H1 (cell line): Measurements from ENCODE around the gene TNS1. TPM values are rescaled to one million over a fixed set of nuclear protein-coding genes. Genes with fewer than 3 reads are reported as not detected.

Experiments used
- CTCF ChIA-PET: fragments of 300-600 bp; sonication (Branson Sonifier 250); formaldehyde crosslinking; loops from one replicate; lab custom pipeline; 2021; ENCODE audit not compliant: partially characterized antibody; lab: Charles Lee
- POLR2A ChIA-PET: fragments of 300-600 bp; sonication (Branson Sonifier 250); formaldehyde crosslinking; loops from one replicate; lab custom pipeline; 2021; ENCODE audit warnings: inconsistent platforms; ENCODE audit not compliant: partially characterized antibody; lab: Charles Lee
- DNase-seq, 2 experiments: peaks; one replicate each; pipeline versions ENCODE4 v3.0.0 to v3.0.0-alpha.2; 2010 to 2022; ENCODE audit warnings: low spot score in 2 of 2, low read depth in 1 of 2, mixed read lengths in 1 of 2
- FAIRE-seq: peaks from 2 replicates; lab custom pipeline; 2011; peaks lifted over from hg19 to GRCh38; lab: Jason Lieb, UNC
- H2AFZ ChIP-seq: 2 replicates; pipeline ENCODE4 v1.8.1; 2012; ENCODE audit warnings: low read length, inconsistent platforms
- H2AK5ac ChIP-seq: 2 replicates; pipeline ENCODE4 v1.6.1; 2013; ENCODE audit warnings: low read depth, low read length
- H2BK120ac ChIP-seq: replicated peaks from 2 replicates; pipeline ENCODE3; 2013; ENCODE audit warnings: low read depth, low read length, inconsistent platforms
- H2BK12ac ChIP-seq: 2 replicates; pipeline ENCODE4 v1.6.1; 2013; ENCODE audit warnings: low read depth, low read length
- H2BK15ac ChIP-seq: 2 replicates; pipeline ENCODE4 v1.6.1; 2013; ENCODE audit warnings: low read length
- H2BK20ac ChIP-seq: 2 replicates; pipeline ENCODE4 v1.6.1; 2013; ENCODE audit warnings: low read length
- H2BK5ac ChIP-seq: 2 replicates; pipeline ENCODE4 v1.6.1; 2013; ENCODE audit warnings: low read depth, low read length
- H3K14ac ChIP-seq: 2 replicates; pipeline ENCODE4 v1.6.1; 2013; ENCODE audit warnings: inconsistent platforms; ENCODE audit not compliant: insufficient read length
- H3K18ac ChIP-seq: 2 replicates; pipeline ENCODE4 v1.6.1; 2013; ENCODE audit warnings: low read length; ENCODE audit errors: extremely low read depth
- H3K23ac ChIP-seq: 2 replicates; pipeline ENCODE4 v1.6.1; 2013; ENCODE audit warnings: inconsistent platforms; ENCODE audit not compliant: insufficient read length
- H3K23me2 ChIP-seq: 2 replicates; pipeline ENCODE4 v1.6.1; 2013; ENCODE audit warnings: low read depth, low read length
- H3K27ac ChIP-seq: 2 replicates; pipeline ENCODE4 v1.6.1; 2011; ENCODE audit warnings: low read depth, low read length, inconsistent platforms
- H3K27me3 ChIP-seq, 4 experiments: replicated peaks in 1 of 4; 1 replicate in 1 of 4; 2 replicates in 3 of 4; pipeline versions ENCODE4 v1.6.1 to v1.8.1; 2011 to 2013; ENCODE audit warnings: low read length in 3 of 4, mild to moderate bottlenecking in 3 of 4, inconsistent platforms in 2 of 4, mixed read lengths in 2 of 4, moderate library complexity in 1 of 4; ENCODE audit not compliant: control insufficient read depth in 3 of 4, insufficient read depth in 3 of 4; ENCODE audit errors: extremely low read depth in 1 of 4
- H3K36me3 ChIP-seq, 4 experiments: 2 replicates each; pipeline versions ENCODE4 v1.6.1 to v1.8.1; 2011 to 2013; ENCODE audit warnings: mild to moderate bottlenecking in 4 of 4, low read length in 3 of 4, moderate library complexity in 2 of 4, control low read depth in 1 of 4, inconsistent platforms in 1 of 4; ENCODE audit not compliant: insufficient read depth in 4 of 4, control insufficient read depth in 2 of 4
- H3K4ac ChIP-seq: replicated peaks from 2 replicates; pipeline ENCODE3; 2013; ENCODE audit warnings: low read length, low read depth, mixed read lengths, inconsistent platforms; ENCODE audit not compliant: insufficient read length
- H3K4me1 ChIP-seq, 4 experiments: replicated peaks in 1 of 4; 1 replicate in 1 of 4; 2 replicates in 3 of 4; pipeline versions ENCODE4 v1.6.1 to v1.8.1; 2011 to 2013; ENCODE audit warnings: low read length in 3 of 4, inconsistent platforms in 2 of 4, mixed read lengths in 1 of 4; ENCODE audit not compliant: insufficient read depth in 4 of 4, control insufficient read depth in 3 of 4
- H3K4me2 ChIP-seq, 2 experiments: 2 replicates each; pipeline versions ENCODE4 v1.6.1 to v1.8.1; 2011 to 2013; ENCODE audit warnings: low read depth in 2 of 2, low read length in 2 of 2, control low read depth in 1 of 2, inconsistent platforms in 1 of 2, mild to moderate bottlenecking in 1 of 2; ENCODE audit not compliant: insufficient read depth in 1 of 2
- H3K4me3 ChIP-seq, 4 experiments: fragments of 200-600, 300-600 bp in 1 of 4; sonication (generic), shearing (Covaris generic), sonication (Bioruptor Twin) in 1 of 4; 2 replicates each; pipeline versions ENCODE4 v1.5.1 to v1.8.1; 2011 to 2016; ENCODE audit warnings: low read length in 4 of 4, low read depth in 3 of 4, control low read depth in 2 of 4, inconsistent platforms in 2 of 4, mild to moderate bottlenecking in 2 of 4, mixed read lengths in 1 of 4, moderate library complexity in 1 of 4; ENCODE audit not compliant: insufficient read depth in 2 of 4; ENCODE audit errors: extremely low read depth in 1 of 4
- H3K56ac ChIP-seq: replicated peaks from 2 replicates; pipeline ENCODE3; 2013; ENCODE audit warnings: low read depth, mild to moderate bottlenecking, mixed read lengths, low read length, inconsistent platforms; ENCODE audit not compliant: insufficient read length
- H3K79me1 ChIP-seq: 2 replicates; pipeline ENCODE4 v1.6.1; 2013; ENCODE audit warnings: low read depth, low read length, control low read depth
- H3K79me2 ChIP-seq, 2 experiments: 2 replicates each; pipeline versions ENCODE4 v1.6.1 to v1.8.1; 2012 to 2013; ENCODE audit warnings: low read length in 2 of 2, mild to moderate bottlenecking in 2 of 2, inconsistent platforms in 1 of 2; ENCODE audit not compliant: insufficient read depth in 2 of 2, control insufficient read depth in 1 of 2
- H3K9ac ChIP-seq, 4 experiments: replicated peaks in 1 of 4; 1 replicate in 1 of 4; 2 replicates in 3 of 4; pipeline versions ENCODE4 v1.6.1 to v1.8.1; 2011 to 2013; ENCODE audit warnings: low read depth in 3 of 4, low read length in 3 of 4, control low read depth in 2 of 4, mild to moderate bottlenecking in 2 of 4, moderate library complexity in 2 of 4, inconsistent platforms in 1 of 4; ENCODE audit errors: extremely low read depth in 1 of 4
- H3K9me3 ChIP-seq, 2 experiments: 2 replicates each; pipeline versions ENCODE4 v1.6.1 to v1.8.1; 2012 to 2013; ENCODE audit warnings: mild to moderate bottlenecking in 2 of 2, moderate library complexity in 2 of 2, control low read depth in 1 of 2, inconsistent platforms in 1 of 2, low read depth in 1 of 2, low read length in 1 of 2, mixed read lengths in 1 of 2; ENCODE audit not compliant: insufficient read depth in 2 of 2
- H4K20me1 ChIP-seq, 2 experiments: replicated peaks in 1 of 2; 2 replicates each; pipeline versions ENCODE3 to v1.8.1; 2011 to 2013; ENCODE audit warnings: inconsistent platforms in 2 of 2, low read length in 2 of 2, mild to moderate bottlenecking in 1 of 2; ENCODE audit not compliant: insufficient read depth in 2 of 2, control insufficient read depth in 1 of 2
- H4K5ac ChIP-seq: 2 replicates; pipeline ENCODE4 v1.6.1; 2013; ENCODE audit warnings: low read length, low read depth, mixed read lengths, inconsistent platforms; ENCODE audit not compliant: insufficient read length
- H4K8ac ChIP-seq: 2 replicates; pipeline ENCODE4 v1.8.0; 2013; ENCODE audit warnings: mild to moderate bottlenecking, moderate library complexity, low read length, inconsistent platforms; ENCODE audit not compliant: insufficient read depth; ENCODE audit errors: extremely low read depth
- H4K91ac ChIP-seq: replicated peaks from 2 replicates; pipeline ENCODE3; 2013; ENCODE audit warnings: low read length, mixed read lengths, inconsistent platforms; ENCODE audit not compliant: insufficient read length
- ATF2 ChIP-seq: IDR thresholded peaks from 2 replicates; pipeline ENCODE4 v1.6.1; 2012; ENCODE audit warnings: low read length, inconsistent platforms
- EGR1 ChIP-seq: IDR thresholded peaks from 2 replicates; pipeline ENCODE4 v1.6.1; 2011; ENCODE audit warnings: low read depth, low read length, borderline replicate concordance
- GABPA ChIP-seq: IDR thresholded peaks from 2 replicates; pipeline ENCODE4 v1.6.1; 2011; ENCODE audit warnings: mild to moderate bottlenecking, low read length, moderate library complexity, borderline replicate concordance; ENCODE audit not compliant: insufficient read depth
- JUND ChIP-seq: IDR thresholded peaks from 2 replicates; pipeline ENCODE4 v1.6.1; 2011; ENCODE audit warnings: mild to moderate bottlenecking, improper control_type of control experiment, low read length
- NANOG ChIP-seq: IDR thresholded peaks from 2 replicates; pipeline ENCODE4 v1.6.1; 2011; ENCODE audit warnings: low read length, low read depth, mild to moderate bottlenecking, inconsistent platforms; ENCODE audit not compliant: insufficient read depth, poor library complexity, severe bottlenecking
- POLR2A ChIP-seq, 2 experiments: IDR thresholded peaks; 1 replicate in 1 of 2; 2 replicates in 1 of 2; pipeline ENCODE4 v1.6.1; 2011; ENCODE audit warnings: low read depth in 2 of 2, low read length in 2 of 2, mild to moderate bottlenecking in 2 of 2; ENCODE audit errors: control extremely low read depth in 1 of 2
- POU5F1 ChIP-seq: IDR thresholded peaks from 2 replicates; pipeline ENCODE4 v1.6.1; 2011; ENCODE audit warnings: low read depth, mild to moderate bottlenecking, low read length, moderate library complexity
- RFX5 ChIP-seq: IDR thresholded peaks from 2 replicates; pipeline ENCODE4 v1.6.1; 2011; ENCODE audit warnings: low read depth, low read length, improper control_type of control experiment, borderline replicate concordance
- SIN3A ChIP-seq, 2 experiments: IDR thresholded peaks in 1 of 2; conservative IDR thresholded peaks in 1 of 2; 2 replicates each; pipeline ENCODE4 v1.6.1; 2011 to 2012; ENCODE audit warnings: low read length in 2 of 2, improper control_type of control experiment in 1 of 2, low read depth in 1 of 2, mild to moderate bottlenecking in 1 of 2
- TBP ChIP-seq: IDR thresholded peaks from 2 replicates; pipeline ENCODE4 v1.6.1; 2011; ENCODE audit warnings: low read depth, low read length, improper control_type of control experiment
- USF2 ChIP-seq: IDR thresholded peaks from 2 replicates; pipeline ENCODE4 v1.6.1; 2011; ENCODE audit warnings: low read length, improper control_type of control experiment
- YY1 ChIP-seq: IDR thresholded peaks from 2 replicates; pipeline ENCODE4 v1.6.1; 2011; ENCODE audit warnings: low read depth, mild to moderate bottlenecking, low read length
- WGBS, 2 experiments: shearing (Covaris generic) in 1 of 2; methylation state at CpG; one replicate each; pipeline versions ENCODE4 v1.1.6 to v1.1.7; 2013 to 2015; ENCODE audit warnings: low lambda C conversion rate in 2 of 2, mixed read lengths in 2 of 2, inconsistent platforms in 1 of 2, low coverage in 1 of 2, missing lambda C conversion rate in 1 of 2; ENCODE audit not compliant: insufficient replicate concordance in 2 of 2, insufficient coverage in 1 of 2, insufficient read length in 1 of 2; ENCODE audit errors: extremely low coverage in 1 of 2, missing lambda C conversion rate in 1 of 2; 5-methylcytosine and 5-hydroxymethylcytosine counted together
- polyA plus RNA-seq, 7 experiments: library from polyadenylated mRNA; depleted of rRNA in 3 of 7; stranded (reverse) in 5 of 7; unstranded in 2 of 7; fragments of >200 nt in 5 of 7; fragments of 200-250 nt in 2 of 7; gene quantifications; 1 replicate in 5 of 7; 2 replicates in 1 of 7; 4 replicates in 1 of 7; pipeline versions ENCODE4 v1.2.1 to v1.2.3, GENCODE V29; 2011 to 2013; ENCODE audit warnings: missing spikeins in 2 of 7, mixed read lengths in 2 of 7
- total RNA-seq: library from RNA; stranded (reverse); fragmentation: NEBNext Ultra II Directional; extraction: Animal tissue kit (Norgen Biotek cat#: 25700); gene quantifications from 2 replicates; pipeline ENCODE4 v1.2.1, GENCODE V29; 2021

Gene TNS1
- total and polyA plus RNA-seq, 2 of the 8 experiments (the other 6 are each of a cell fraction or from before 2014, with no cell fraction given): 1.5 to 5.1 TPM

DNA sequence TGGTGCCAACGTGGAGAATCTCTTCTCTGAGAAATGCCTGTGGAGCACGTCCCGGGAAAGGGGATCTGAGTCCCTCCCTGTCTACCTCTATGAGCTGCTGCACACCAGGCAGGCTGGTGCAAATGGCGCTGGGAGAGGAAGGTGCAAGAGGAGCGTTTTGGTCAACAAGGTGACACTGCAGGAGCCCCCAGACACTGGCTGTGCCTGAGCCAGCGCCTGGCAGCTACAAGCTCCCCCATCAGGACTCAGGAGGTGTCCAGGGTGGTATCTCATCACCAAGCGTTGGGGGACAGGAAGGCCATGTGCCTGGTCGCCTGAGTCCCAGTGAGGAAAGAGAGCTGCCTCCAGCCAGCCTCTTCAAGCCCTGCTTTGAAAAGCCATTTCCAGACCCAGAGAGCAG is 173.4 kb downstream of the TNS1 start:
- no peak overlapping the region for H4K91ac ChIP-seq
- H2BK15ac ChIP-seq: no peak overlapping the region
- H3K9ac ChIP-seq: no peak overlapping the region
- H2BK5ac ChIP-seq: no peak overlapping the region
- FAIRE-seq (no peak), DNase-seq (no peak)
- no peak overlapping the region for H2BK120ac ChIP-seq
- H2BK12ac ChIP-seq: no peak overlapping the region
- ChIA-PET CTCF (interaction anchor here (1.0 to 14.9 kb wide), 5 partner anchors 8 to 160 kb away, joined by 3 to 155 read pairs (median 7); no protein-coding TSS in a partner anchor), POLR2A (no interaction called here)
- H4K20me1 ChIP-seq: no peaks in the 10 kb centered on the region
- H3K4me3 ChIP-seq: no peak overlapping the region
- H3K27ac ChIP-seq: no peak overlapping the region
- no peaks in the 10 kb centered on the region for H3K27me3 ChIP-seq
- H3K79me2 ChIP-seq: no peaks in the 10 kb centered on the region
- H2BK20ac ChIP-seq: no peak overlapping the region
- no peaks in the 10 kb centered on the region for H3K9me3 ChIP-seq
- 91% methylated on average over 8 of the region's 8 CpGs; no CpG with 5 or more reads in 1 of the 2 experiments for WGBS, 2 experiments
- no peaks in the 10 kb centered on the region; the same call in 1 of the 2 replicates for H3K23me2 ChIP-seq
- H3K23ac ChIP-seq: no peak overlapping the region
- H3K79me1 ChIP-seq: no peaks in the 10 kb centered on the region
- no peak overlapping the region for H2AK5ac ChIP-seq
- H3K4me2 ChIP-seq: no peak overlapping the region
- H2AFZ ChIP-seq: no peak overlapping the region
- H3K14ac ChIP-seq: no peak overlapping the region
- no peak overlapping the region for H4K8ac ChIP-seq
- H3K4me1 ChIP-seq: peaks cover 0 to 3% (median under 1%) of the 10 kb centered on the region in 4 experiments; a peak in 1 of 7 replicates
- H3K4ac ChIP-seq: no peak overlapping the region
- H3K56ac ChIP-seq: no peak overlapping the region
- H4K5ac ChIP-seq: no peak overlapping the region
- no peaks in the 10 kb centered on the region for H3K36me3 ChIP-seq
- no peak overlapping the region for H3K18ac ChIP-seq
- TF ChIP-seq EGR1 (no peak), YY1 (no peak), SIN3A (conservative IDR thresholded peaks at IDR 0.05 in 1 of 2, IDR thresholded peaks at IDR 0.05 in 1 of 2; ENCODE audit: low read depth in 1 of 2, low read length in 2 of 2) (no peak), NANOG (no peak), POLR2A (IDR thresholded peaks at IDR 0.05; ENCODE audit: control extremely low read depth in 1 of 2, low read depth in 2 of 2, low read length in 2 of 2) (no peak), RFX5 (no peak), ATF2 (no peak), GABPA (no peak), USF2 (no peak), TBP (no peak), JUND (no peak), POU5F1 (no peak)
